ENCODE data around the gene SLC17A4.

DNA sequence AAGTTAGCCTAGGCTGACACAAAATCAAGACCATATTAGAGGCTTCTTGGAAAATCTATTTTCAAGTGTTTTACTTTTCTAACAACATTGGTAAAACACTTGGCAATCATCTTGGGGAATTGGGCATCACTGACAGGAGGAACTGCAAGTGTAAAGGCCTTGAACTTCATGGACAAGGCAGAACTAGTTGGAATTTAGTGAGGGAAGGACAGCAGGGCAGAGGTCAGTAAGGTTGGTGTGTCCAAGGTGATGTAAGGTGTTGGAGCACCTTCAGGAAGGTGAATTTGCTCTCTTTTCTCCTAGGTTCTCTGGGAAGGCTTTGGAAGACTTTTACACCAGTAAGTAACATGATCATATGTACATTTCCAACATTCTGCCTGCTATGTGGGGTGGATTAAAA lies 1.5 kb upstream of the SLC17A4 start:
- TF ChIP-seq, protein P1, sequence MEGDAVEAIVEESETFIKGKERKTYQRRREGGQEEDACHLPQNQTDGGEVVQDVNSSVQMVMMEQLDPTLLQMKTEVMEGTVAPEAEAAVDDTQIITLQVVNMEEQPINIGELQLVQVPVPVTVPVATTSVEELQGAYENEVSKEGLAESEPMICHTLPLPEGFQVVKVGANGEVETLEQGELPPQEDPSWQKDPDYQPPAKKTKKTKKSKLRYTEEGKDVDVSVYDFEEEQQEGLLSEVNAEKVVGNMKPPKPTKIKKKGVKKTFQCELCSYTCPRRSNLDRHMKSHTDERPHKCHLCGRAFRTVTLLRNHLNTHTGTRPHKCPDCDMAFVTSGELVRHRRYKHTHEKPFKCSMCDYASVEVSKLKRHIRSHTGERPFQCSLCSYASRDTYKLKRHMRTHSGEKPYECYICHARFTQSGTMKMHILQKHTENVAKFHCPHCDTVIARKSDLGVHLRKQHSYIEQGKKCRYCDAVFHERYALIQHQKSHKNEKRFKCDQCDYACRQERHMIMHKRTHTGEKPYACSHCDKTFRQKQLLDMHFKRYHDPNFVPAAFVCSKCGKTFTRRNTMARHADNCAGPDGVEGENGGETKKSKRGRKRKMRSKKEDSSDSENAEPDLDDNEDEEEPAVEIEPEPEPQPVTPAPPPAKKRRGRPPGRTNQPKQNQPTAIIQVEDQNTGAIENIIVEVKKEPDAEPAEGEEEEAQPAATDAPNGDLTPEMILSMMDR (conservative IDR thresholded peaks at IDR 0.05; ENCODE audit: low read length) = no peak
- TF ChIP-seq EZH2phosphoT487 (IDR thresholded peaks at IDR 0.05; ENCODE audit: borderline replicate concordance) = no peak

Data from Loucy (cell line).